Hepatocyte (in vitro differentiated cells): Measurements from ENCODE around the gene PRPF38B. TPM values are rescaled to one million over a fixed set of nuclear protein-coding genes. Genes with fewer than 3 reads are reported as not detected.

Experiments
- DNase-seq: peaks from one replicate; pipeline ENCODE4 v3.0.0-alpha.2; 2016; ENCODE audit warnings: low spot score
- H2AFZ ChIP-seq: fragments of 200-600 bp; sonication (generic); 2 replicates; pipeline ENCODE4 v1.6.0; 2016; ENCODE audit warnings: antibody characterized with exemption, mild to moderate bottlenecking
- H3K27ac ChIP-seq: fragments of 200-600 bp; sonication (generic); 2 replicates; pipeline ENCODE4 v1.5.1; 2016; ENCODE audit warnings: mild to moderate bottlenecking
- H3K27me3 ChIP-seq: fragments of 200-600 bp; sonication (generic); 2 replicates; pipeline ENCODE4 v1.6.1; 2016
- H3K36me3 ChIP-seq: fragments of 200-600 bp; sonication (generic); replicated peaks from 2 replicates; pipeline ENCODE4 v1.5.1; 2016; ENCODE audit warnings: low read depth; ENCODE audit not compliant: insufficient read depth
- H3K4me1 ChIP-seq: fragments of 200-600 bp; sonication (generic); 2 replicates; pipeline ENCODE4 v1.5.1; 2016; ENCODE audit warnings: mild to moderate bottlenecking, moderate library complexity; ENCODE audit not compliant: insufficient read depth
- H3K4me2 ChIP-seq: fragments of 200-600 bp; sonication (generic); 2 replicates; pipeline ENCODE4 v1.6.0; 2016
- H3K4me3 ChIP-seq: fragments of 200-600 bp; sonication (generic); 2 replicates; pipeline ENCODE4 v1.5.1; 2016; ENCODE audit warnings: mild to moderate bottlenecking
- H3K79me2 ChIP-seq: fragments of 200-600 bp; sonication (generic); 2 replicates; pipeline ENCODE4 v1.6.0; 2017; ENCODE audit warnings: mild to moderate bottlenecking
- H3K9me2 ChIP-seq: fragments of 200-600 bp; sonication (generic); replicated peaks from 2 replicates; pipeline ENCODE4 v1.6.0; 2017; ENCODE audit warnings: mild to moderate bottlenecking; ENCODE audit not compliant: insufficient read depth
- H3K9me3 ChIP-seq: fragments of 200-600 bp; sonication (generic); 2 replicates; pipeline ENCODE4 v1.5.1; 2016; ENCODE audit warnings: low read depth, mild to moderate bottlenecking
- H4K20me1 ChIP-seq: fragments of 200-600 bp; sonication (generic); 2 replicates; pipeline ENCODE4 v1.6.0; 2016; ENCODE audit warnings: mild to moderate bottlenecking; ENCODE audit not compliant: insufficient read depth, poor library complexity, severe bottlenecking
- EZH2 ChIP-seq: fragments of 200-600 bp; sonication (generic); IDR thresholded peaks from 2 replicates; pipeline ENCODE4 v1.6.1; 2016; ENCODE audit warnings: antibody characterized with exemption, mild to moderate bottlenecking, borderline replicate concordance
- EZH2phosphoT487 ChIP-seq: fragments of 200-600 bp; sonication (generic); IDR thresholded peaks from one replicate; pipeline ENCODE4 v1.6.1; 2018; ENCODE audit warnings: antibody characterized with exemption, mild to moderate bottlenecking, low read depth, moderate library complexity; ENCODE audit not compliant: unreplicated experiment, severe bottlenecking
- WGBS: methylation state at CpG from one replicate; pipeline ENCODE4 v1.1.6; 2016; ENCODE audit warnings: low lambda C conversion rate; ENCODE audit errors: missing lambda C conversion rate; 5-methylcytosine and 5-hydroxymethylcytosine counted together
- polyA plus RNA-seq: library from polyadenylated mRNA; unstranded; fragments of >200 nt; fragmentation: Nextera tagmentation; extraction: Ambion mirVana; gene quantifications from 2 replicates; pipeline ENCODE4 v1.2.1, GENCODE V29; 2016
- total RNA-seq: library from RNA; depleted of rRNA; stranded (reverse); fragments of >200 nt; gene quantifications from 2 replicates; pipeline ENCODE4 v1.2.3, GENCODE V29; 2014
- TF ChIP-seq, protein P1 (sequence below): fragments of 200-600 bp; sonication (generic); IDR thresholded peaks from 2 replicates; pipeline ENCODE4 v1.5.1; 2016; ENCODE audit warnings: antibody characterized with exemption, mild to moderate bottlenecking; ENCODE audit not compliant: poor library complexity

Gene PRPF38B
- total and polyA plus RNA-seq, 2 experiments from 2014 or later = 26.1 to 30.1 TPM

DNA sequence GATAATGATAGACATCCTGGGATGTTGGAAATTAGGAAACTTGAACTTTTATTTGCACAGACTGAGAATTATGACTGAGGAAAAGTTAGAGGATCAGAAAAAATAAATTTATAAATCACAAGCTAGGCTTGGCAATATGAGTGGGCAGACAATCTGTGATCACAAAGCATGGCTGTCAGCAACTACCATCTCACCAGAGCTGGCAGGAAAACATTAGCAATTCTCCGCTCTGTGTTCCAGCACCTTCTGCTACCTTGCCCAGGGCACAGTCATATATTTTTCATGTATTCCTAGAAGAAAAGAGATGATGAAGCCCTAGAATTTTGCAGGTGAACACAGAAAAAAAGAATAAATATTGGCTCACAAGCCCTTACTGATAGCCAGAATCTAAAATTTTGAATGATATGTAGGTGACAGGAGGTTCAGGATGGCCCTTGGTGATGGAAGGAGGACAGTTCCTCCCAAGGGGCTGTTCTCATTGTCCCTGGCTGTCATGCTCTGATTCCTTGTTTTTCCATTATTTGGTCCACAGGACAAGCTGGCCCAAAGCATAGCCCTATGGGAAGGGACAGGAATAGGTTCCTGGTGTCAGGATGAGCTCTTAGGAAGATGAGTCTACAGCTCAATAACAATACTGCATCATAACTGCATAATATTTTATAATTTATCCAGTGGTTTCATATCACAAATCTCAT lies 42.2 kb downstream of the PRPF38B start:
- whole genome bisulfite sequencing = 91% methylated on average over 1 of the region's 1 CpG
- Histone ChIP-seq H3K9me2 (no peaks in the 10 kb centered on the region), H3K27ac (no peak overlapping the region), H3K4me2 (no peak overlapping the region), H3K27me3 (no peaks in the 10 kb centered on the region), H4K20me1 (no peaks in the 10 kb centered on the region), H3K79me2 (no peaks in the 10 kb centered on the region), H3K36me3 (no peaks in the 10 kb centered on the region), H3K4me3 (no peak overlapping the region), H3K9me3 (no peaks in the 10 kb centered on the region), H3K4me1 (no peaks in the 10 kb centered on the region), H2AFZ (no peak overlapping the region)
- no peak for DNase-seq
- TF ChIP-seq, protein P1, sequence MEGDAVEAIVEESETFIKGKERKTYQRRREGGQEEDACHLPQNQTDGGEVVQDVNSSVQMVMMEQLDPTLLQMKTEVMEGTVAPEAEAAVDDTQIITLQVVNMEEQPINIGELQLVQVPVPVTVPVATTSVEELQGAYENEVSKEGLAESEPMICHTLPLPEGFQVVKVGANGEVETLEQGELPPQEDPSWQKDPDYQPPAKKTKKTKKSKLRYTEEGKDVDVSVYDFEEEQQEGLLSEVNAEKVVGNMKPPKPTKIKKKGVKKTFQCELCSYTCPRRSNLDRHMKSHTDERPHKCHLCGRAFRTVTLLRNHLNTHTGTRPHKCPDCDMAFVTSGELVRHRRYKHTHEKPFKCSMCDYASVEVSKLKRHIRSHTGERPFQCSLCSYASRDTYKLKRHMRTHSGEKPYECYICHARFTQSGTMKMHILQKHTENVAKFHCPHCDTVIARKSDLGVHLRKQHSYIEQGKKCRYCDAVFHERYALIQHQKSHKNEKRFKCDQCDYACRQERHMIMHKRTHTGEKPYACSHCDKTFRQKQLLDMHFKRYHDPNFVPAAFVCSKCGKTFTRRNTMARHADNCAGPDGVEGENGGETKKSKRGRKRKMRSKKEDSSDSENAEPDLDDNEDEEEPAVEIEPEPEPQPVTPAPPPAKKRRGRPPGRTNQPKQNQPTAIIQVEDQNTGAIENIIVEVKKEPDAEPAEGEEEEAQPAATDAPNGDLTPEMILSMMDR = no peak
- TF ChIP-seq EZH2phosphoT487 = no peak
- TF ChIP-seq EZH2 = no peak

DNA sequence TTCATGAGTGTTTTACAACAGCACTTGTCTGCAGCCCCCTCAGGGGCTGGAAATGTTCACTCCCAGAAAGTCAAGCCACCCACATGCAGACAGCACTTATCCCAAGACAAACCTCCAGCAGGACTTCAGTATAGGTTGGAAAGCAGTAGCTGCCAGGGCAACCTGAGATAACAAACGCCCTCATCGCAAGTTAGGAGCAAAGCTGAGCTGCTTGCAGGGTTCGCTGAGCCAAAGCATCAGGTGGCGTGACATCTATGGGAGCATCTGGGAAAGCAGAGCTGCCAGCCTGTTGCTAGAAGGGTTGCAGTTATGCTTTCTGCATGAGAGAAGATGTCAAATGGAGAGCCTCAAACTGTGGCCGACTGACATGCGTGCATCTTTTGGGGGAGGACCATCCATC lies 50.1 kb downstream of the PRPF38B start:
- Histone ChIP-seq H3K27me3 (no peaks in the 10 kb centered on the region), H3K4me1 (no peaks in the 10 kb centered on the region), H3K9me2 (no peaks in the 10 kb centered on the region), H3K4me2 (no peak overlapping the region), H4K20me1 (no peaks in the 10 kb centered on the region), H3K9me3 (no peaks in the 10 kb centered on the region), H3K27ac (no peak overlapping the region), H2AFZ (no peak overlapping the region), H3K36me3 (no peaks in the 10 kb centered on the region), H3K79me2 (no peaks in the 10 kb centered on the region), H3K4me3 (no peak overlapping the region)
- 88% methylated on average over 6 of the region's 6 CpGs for WGBS
- no peak for TF ChIP-seq EZH2
- TF ChIP-seq EZH2phosphoT487 = no peak
- TF ChIP-seq, protein P1 = no peak
- no peak for DNase-seq

DNA sequence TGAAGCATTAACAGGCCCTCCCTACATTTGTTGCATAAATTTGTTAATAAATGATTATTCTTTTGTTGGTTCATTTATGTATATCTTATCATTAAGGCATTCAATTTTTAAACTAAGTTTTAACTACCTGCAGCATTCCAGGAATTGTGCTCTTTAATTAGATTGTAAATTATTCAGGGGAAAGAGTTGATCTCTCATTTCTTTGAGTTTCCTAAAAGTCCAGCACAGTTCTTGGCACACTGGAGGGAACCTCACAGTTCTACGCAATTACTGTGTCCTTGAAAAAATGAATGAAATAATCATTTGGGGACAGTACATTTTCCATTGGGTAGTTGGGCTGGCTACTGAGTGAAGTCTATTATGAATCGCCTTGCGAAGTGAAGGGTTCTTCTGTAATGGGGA lies 53.9 kb downstream of the PRPF38B start:
- no peak overlapping the region for H3K4me3 ChIP-seq

More for the DNA sequence above, 53.9 kb downstream of the PRPF38B start:
- TF ChIP-seq EZH2 (no peak), EZH2phosphoT487 (no peak)
- TF ChIP-seq, protein P1 = no peak
- 54% methylated on average over 3 of the region's 3 CpGs for WGBS
- H3K9me2 ChIP-seq = no peaks in the 10 kb centered on the region
- no peaks in the 10 kb centered on the region for H3K27me3 ChIP-seq
- H3K36me3 ChIP-seq = no peaks in the 10 kb centered on the region
- peaks cover 7% of the 10 kb centered on the region for H3K4me1 ChIP-seq
- H4K20me1 ChIP-seq = peaks cover 4% of the 10 kb centered on the region
- peak overlapping the region; percentile 54 for H3K27ac ChIP-seq
- peak overlapping the region; percentile 46 for H3K4me2 ChIP-seq
- no peaks in the 10 kb centered on the region for H3K9me3 ChIP-seq
- H3K79me2 ChIP-seq = peaks cover 31% of the 10 kb centered on the region
- H2AFZ ChIP-seq = peak overlapping the region; percentile 68
- no peak for DNase-seq
